Panc1 (cell line): ENCODE data around the gene INPP5A. TPM values are rescaled to one million over a fixed set of nuclear protein-coding genes. Genes with fewer than 3 reads are reported as not detected.
A peak's percentile ranks its signal among the peaks of the same experiment; 100 is the strongest.

ENCODE experiments used
- ATAC-seq: fragments of 200-7000 bp; cut with Tn5 transposase; 2 replicates; pipeline ENCODE4 v1.9.1; 2020; ENCODE audit warnings: mild to moderate bottlenecking, moderate library complexity
- BruUV-seq: library from RNA; stranded (reverse); fragments of 400-500 nt; replicated peaks from 2 replicates; lab custom pipeline; 2021; lab: Mats Ljungman, UMichigan
- CTCF ChIA-PET: fragments of 300-600 bp; sonication (Branson Sonifier 250); formaldehyde crosslinking; loops from one replicate; lab custom pipeline; 2022; ENCODE audit warnings: antibody characterized with exemption; lab: Charles Lee
- POLR2A ChIA-PET: fragments of 300-600 bp; sonication (Branson Sonifier 250); formaldehyde crosslinking; loops from one replicate; lab custom pipeline; 2022; ENCODE audit warnings: antibody characterized with exemption; lab: Charles Lee
- DNase-seq: peaks from one replicate; pipeline ENCODE4 v3.0.0-alpha.2; 2010; ENCODE audit warnings: low read depth, low spot score
- H3K27ac ChIP-seq: 2 replicates; pipeline ENCODE4 v1.5.1; 2011; ENCODE audit warnings: mild to moderate bottlenecking, low read length, inconsistent platforms
- H3K27me3 ChIP-seq: fragments of 200-500 bp; sonication (Bioruptor generic); 2 replicates; pipeline ENCODE4 v1.6.0; 2014; ENCODE audit warnings: low read length, inconsistent platforms; ENCODE audit not compliant: control insufficient read depth, insufficient read depth
- H3K36me3 ChIP-seq: fragments of 200-500 bp; sonication (Bioruptor generic); 2 replicates; pipeline ENCODE4 v1.5.1; 2014; ENCODE audit warnings: inconsistent platforms, mild to moderate bottlenecking, low read length, moderate library complexity; ENCODE audit not compliant: control insufficient read depth, insufficient read depth
- H3K4me1 ChIP-seq: 2 replicates; pipeline ENCODE4 v1.5.1; 2011; ENCODE audit warnings: inconsistent platforms, mild to moderate bottlenecking, low read length, moderate library complexity; ENCODE audit not compliant: control insufficient read depth, insufficient read depth
- H3K4me3 ChIP-seq, 2 experiments: 2 replicates each; pipeline ENCODE4 v1.5.1; 2011 to 2012; ENCODE audit warnings: low read depth in 2 of 2, low read length in 2 of 2, mild to moderate bottlenecking in 2 of 2, inconsistent platforms in 1 of 2, moderate library complexity in 1 of 2
- H3K9me3 ChIP-seq: fragments of 200-500 bp; sonication (Bioruptor generic); 2 replicates; pipeline ENCODE4 v1.5.1; 2014; ENCODE audit warnings: low read depth, mild to moderate bottlenecking, inconsistent platforms, low read length, moderate library complexity; ENCODE audit not compliant: control insufficient read depth, insufficient read depth
- CTCF ChIP-seq: fragments of 450-650 bp; IDR thresholded peaks from 2 replicates; pipeline ENCODE4 v1.5.1; 2017; ENCODE audit warnings: mild to moderate bottlenecking
- POLR2AphosphoS5 ChIP-seq: IDR thresholded peaks from 2 replicates; pipeline ENCODE4 v1.6.1; 2012; ENCODE audit warnings: mild to moderate bottlenecking, low read depth, low read length, moderate library complexity
- SIN3A ChIP-seq: IDR thresholded peaks from 2 replicates; pipeline ENCODE4 v1.6.1; 2012; ENCODE audit warnings: low read depth, mild to moderate bottlenecking, low read length, moderate library complexity, borderline replicate concordance; ENCODE audit not compliant: insufficient read depth
- TCF7L2 ChIP-seq: IDR thresholded peaks from 2 replicates; pipeline ENCODE4 v1.6.1; 2011; ENCODE audit warnings: mild to moderate bottlenecking, low read depth, low read length, inconsistent platforms
- in situ Hi-C: cut with HindIII; loops from 2 replicates; pipeline ENCODE4 v1.10.0; 2016; ENCODE audit warnings: low sequenced_read_pairs, low pct_unique_long_range_greater_than_20kb
- intact Hi-C: fragments of 100-400 bp; cut with micrococcal nuclease; formaldehyde crosslinking; loops from one replicate; pipeline ENCODE4 v1.10.0; 2022; ENCODE audit not compliant: unreplicated experiment
- total RNA-seq: library from RNA; stranded (reverse); gene quantifications from one replicate; pipeline ENCODE4 v1.2.1, GENCODE V29; 2021; ENCODE audit not compliant: unreplicated experiment
- TF ChIP-seq, protein P1 (sequence below), 2 experiments: IDR thresholded peaks; 2 replicates each; pipeline ENCODE4 v1.6.1; 2011 to 2012; ENCODE audit warnings: low read depth in 2 of 2, control low read depth in 1 of 2, low read length in 1 of 2, mild to moderate bottlenecking in 1 of 2, moderate library complexity in 1 of 2; ENCODE audit not compliant: insufficient read depth in 1 of 2

The INPP5A gene
- total RNA-seq, 1 experiment from 2014 or later: 60.0 TPM

DNA sequence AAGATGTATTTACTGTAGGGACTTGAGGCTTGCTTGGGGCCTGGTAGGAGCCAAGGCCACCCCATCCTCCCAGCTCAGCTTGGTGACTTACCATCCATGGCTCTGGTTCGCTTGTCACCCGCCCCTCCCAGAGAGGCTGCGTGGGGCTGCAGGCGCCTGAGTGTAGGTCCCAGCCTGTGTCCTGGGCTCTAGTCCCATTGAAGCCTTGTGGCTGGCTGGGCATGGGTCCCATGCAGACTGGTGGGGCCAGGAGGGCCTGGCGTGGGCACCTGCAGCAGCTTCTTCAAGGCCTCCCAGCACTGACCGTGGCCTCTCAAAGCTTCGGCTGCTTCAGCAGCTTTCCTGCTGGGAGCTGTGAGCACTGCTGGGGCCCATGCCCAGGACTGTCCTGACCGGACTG is 118.1 kb downstream of the INPP5A start:
- H3K4me3 ChIP-seq: no peak overlapping the region
- no peaks in the 10 kb centered on the region for H3K36me3 ChIP-seq
- H3K9me3 ChIP-seq: no peaks in the 10 kb centered on the region
- ChIA-PET POLR2A (no interaction called here), CTCF (interaction anchor here (1.0 to 1.3 kb wide), 2 partner anchors 8 to 10 kb away, joined by 3 to 4 read pairs; no protein-coding TSS in a partner anchor)
- TF ChIP-seq CTCF: no peak
- no peak for TF ChIP-seq POLR2AphosphoS5
- no peak for TF ChIP-seq SIN3A
- TF ChIP-seq TCF7L2: no peak
- TF ChIP-seq, protein P1, sequence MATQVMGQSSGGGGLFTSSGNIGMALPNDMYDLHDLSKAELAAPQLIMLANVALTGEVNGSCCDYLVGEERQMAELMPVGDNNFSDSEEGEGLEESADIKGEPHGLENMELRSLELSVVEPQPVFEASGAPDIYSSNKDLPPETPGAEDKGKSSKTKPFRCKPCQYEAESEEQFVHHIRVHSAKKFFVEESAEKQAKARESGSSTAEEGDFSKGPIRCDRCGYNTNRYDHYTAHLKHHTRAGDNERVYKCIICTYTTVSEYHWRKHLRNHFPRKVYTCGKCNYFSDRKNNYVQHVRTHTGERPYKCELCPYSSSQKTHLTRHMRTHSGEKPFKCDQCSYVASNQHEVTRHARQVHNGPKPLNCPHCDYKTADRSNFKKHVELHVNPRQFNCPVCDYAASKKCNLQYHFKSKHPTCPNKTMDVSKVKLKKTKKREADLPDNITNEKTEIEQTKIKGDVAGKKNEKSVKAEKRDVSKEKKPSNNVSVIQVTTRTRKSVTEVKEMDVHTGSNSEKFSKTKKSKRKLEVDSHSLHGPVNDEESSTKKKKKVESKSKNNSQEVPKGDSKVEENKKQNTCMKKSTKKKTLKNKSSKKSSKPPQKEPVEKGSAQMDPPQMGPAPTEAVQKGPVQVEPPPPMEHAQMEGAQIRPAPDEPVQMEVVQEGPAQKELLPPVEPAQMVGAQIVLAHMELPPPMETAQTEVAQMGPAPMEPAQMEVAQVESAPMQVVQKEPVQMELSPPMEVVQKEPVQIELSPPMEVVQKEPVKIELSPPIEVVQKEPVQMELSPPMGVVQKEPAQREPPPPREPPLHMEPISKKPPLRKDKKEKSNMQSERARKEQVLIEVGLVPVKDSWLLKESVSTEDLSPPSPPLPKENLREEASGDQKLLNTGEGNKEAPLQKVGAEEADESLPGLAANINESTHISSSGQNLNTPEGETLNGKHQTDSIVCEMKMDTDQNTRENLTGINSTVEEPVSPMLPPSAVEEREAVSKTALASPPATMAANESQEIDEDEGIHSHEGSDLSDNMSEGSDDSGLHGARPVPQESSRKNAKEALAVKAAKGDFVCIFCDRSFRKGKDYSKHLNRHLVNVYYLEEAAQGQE (IDR thresholded peaks at IDR 0.05; ENCODE audit: insufficient read depth in 1 of 2, low read depth in 2 of 2, low read length in 1 of 2): no peak
- no peak overlapping the region for H3K27ac ChIP-seq
- no peaks in the 10 kb centered on the region for H3K27me3 ChIP-seq
- intact Hi-C loops: no loop called here
- peaks cover 3% of the 10 kb centered on the region; the same call in 1 of the 2 replicates for H3K4me1 ChIP-seq
- in situ Hi-C loops: no loop called here
- no peak for DNase-seq
- BruUV-seq: no TSS peak
- ATAC-seq: 0 out of 2 replicates have a peak, but pooled peaks have one; percentile 21

DNA sequence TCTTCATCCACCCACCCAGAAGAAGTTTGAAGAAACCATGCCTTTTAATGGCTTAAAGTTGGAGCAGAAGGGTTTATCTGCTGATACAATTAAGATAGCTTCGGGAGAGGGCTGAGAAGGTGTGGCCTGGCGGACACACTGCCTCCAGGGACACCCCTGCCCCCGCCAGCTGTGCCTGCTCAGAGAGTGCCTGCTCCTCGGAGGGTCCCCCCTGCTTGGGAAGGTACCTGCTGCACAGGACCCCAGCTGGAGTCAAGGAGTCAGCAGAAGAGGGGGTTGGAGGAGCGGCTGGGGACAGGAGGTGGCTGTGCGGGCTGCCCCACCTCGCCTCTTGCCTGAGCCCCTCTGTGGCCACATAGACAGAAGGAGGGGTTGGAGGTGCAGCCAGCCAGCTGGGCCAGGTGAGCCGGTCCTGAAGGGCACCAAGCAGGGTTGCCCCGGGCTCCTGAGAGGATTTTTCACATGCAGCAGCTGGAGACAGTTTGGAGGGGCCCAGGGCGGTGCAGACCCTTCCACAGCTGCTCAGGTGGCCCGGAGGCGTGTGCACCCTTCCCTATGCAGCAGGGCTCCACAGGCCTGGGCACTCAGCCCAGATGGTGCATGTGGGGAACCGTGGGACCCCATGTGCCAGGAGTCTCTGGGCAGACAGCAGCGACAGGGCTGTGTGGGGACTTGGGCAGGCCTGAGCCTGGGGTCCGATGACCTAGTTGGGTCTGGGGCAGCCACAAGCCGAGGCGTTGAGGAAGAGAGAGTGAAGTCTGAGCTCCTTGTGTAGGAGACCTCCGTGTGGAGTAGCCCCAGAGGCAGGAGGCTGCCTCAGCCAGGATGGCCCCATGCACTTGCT is 118.9 kb downstream of the INPP5A start:
- ATAC-seq (no peak), DNase-seq (no peak)
- in situ Hi-C loops: no loop called here
- H3K36me3 ChIP-seq: no peaks in the 10 kb centered on the region
- H3K9me3 ChIP-seq: no peaks in the 10 kb centered on the region
- ChIA-PET CTCF (no interaction called here), POLR2A (no interaction called here)
- H3K27me3 ChIP-seq: no peaks in the 10 kb centered on the region
- H3K27ac ChIP-seq: no peak overlapping the region
- no peak overlapping the region for H3K4me3 ChIP-seq
- no TSS peak for BruUV-seq
- intact Hi-C loops: no loop called here
- TF ChIP-seq, protein P1 (IDR thresholded peaks at IDR 0.05; ENCODE audit: insufficient read depth in 1 of 2, low read depth in 2 of 2, low read length in 1 of 2): no peak
- TF ChIP-seq SIN3A: no peak
- TF ChIP-seq TCF7L2: no peak
- TF ChIP-seq CTCF: no peak
- no peak for TF ChIP-seq POLR2AphosphoS5
- peaks cover 3% of the 10 kb centered on the region; the same call in 1 of the 2 replicates for H3K4me1 ChIP-seq
